HEK293 (cell line): ENCODE results near the gene SCAANT1.

Experiments used
- SETDB1 ChIP-seq: IDR thresholded peaks from one replicate; pipeline ENCODE4 v1.6.1; 2017; ENCODE audit warnings: mild to moderate bottlenecking, low read length, moderate library complexity, mixed read lengths; ENCODE audit not compliant: insufficient read length
- ZBTB17 ChIP-seq: fragments of 450-650 bp; formaldehyde crosslinking; IDR thresholded peaks from 2 replicates; pipeline ENCODE4 v1.5.1; 2016; ENCODE audit warnings: missing biosample characterization, missing genetic modification characterization
- ZNF274 ChIP-seq, 2 experiments: fragments of 200-500 bp in 1 of 2; fragments of 450-650 bp in 1 of 2; sonication (Bioruptor generic) in 1 of 2; formaldehyde crosslinking in 1 of 2; IDR thresholded peaks; 2 replicates each; pipeline versions ENCODE4 v1.5.1 to v1.6.1; 2014 to 2016; ENCODE audit warnings: borderline replicate concordance in 1 of 2, inconsistent platforms in 1 of 2, low read length in 1 of 2, missing biosample characterization in 1 of 2, missing genetic modification characterization in 1 of 2
- ZNF501 ChIP-seq: fragments of 450-650 bp; formaldehyde crosslinking; IDR thresholded peaks from 2 replicates; pipeline ENCODE4 v1.5.1; 2016; ENCODE audit warnings: missing biosample characterization, missing genetic modification characterization
- ZNF792 ChIP-seq: fragments of 450-650 bp; formaldehyde crosslinking; IDR thresholded peaks from 2 replicates; pipeline ENCODE4 v1.5.1; 2016; ENCODE audit warnings: missing biosample characterization, missing genetic modification characterization
- TF ChIP-seq, protein P1 (sequence below): fragments of 450-650 bp; formaldehyde crosslinking; IDR thresholded peaks from 2 replicates; pipeline ENCODE4 v1.5.1; 2016; ENCODE audit warnings: missing biosample characterization, missing genetic modification characterization, low read depth

DNA sequence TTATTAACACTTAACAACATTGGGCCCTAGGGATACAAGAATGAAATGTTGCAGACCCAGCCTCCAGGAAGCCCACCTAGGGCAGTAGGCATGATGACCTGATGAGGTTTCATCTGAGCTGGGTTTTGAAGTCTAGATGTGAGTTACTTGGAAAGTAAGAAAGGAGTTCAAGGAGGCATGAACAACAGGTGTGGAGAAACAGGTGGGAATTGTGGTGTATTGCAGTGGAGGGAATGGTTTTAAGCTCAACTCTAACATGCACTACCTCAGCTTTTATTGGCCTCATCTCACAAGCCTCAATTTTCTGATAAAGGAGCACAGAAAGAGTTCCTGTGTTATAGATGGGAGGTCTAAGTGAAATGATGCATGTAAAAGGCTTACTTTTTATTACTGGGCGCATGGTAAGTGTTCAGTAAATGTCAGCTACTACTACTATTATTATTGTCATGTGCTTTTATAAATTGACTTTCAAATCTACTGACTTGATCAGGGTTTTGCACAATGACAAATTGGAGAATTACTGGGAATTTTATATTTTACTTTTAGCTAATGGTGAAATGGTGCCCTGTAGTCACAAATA is 19.3 kb downstream of the SCAANT1 start:
- TF ChIP-seq, protein P1, sequence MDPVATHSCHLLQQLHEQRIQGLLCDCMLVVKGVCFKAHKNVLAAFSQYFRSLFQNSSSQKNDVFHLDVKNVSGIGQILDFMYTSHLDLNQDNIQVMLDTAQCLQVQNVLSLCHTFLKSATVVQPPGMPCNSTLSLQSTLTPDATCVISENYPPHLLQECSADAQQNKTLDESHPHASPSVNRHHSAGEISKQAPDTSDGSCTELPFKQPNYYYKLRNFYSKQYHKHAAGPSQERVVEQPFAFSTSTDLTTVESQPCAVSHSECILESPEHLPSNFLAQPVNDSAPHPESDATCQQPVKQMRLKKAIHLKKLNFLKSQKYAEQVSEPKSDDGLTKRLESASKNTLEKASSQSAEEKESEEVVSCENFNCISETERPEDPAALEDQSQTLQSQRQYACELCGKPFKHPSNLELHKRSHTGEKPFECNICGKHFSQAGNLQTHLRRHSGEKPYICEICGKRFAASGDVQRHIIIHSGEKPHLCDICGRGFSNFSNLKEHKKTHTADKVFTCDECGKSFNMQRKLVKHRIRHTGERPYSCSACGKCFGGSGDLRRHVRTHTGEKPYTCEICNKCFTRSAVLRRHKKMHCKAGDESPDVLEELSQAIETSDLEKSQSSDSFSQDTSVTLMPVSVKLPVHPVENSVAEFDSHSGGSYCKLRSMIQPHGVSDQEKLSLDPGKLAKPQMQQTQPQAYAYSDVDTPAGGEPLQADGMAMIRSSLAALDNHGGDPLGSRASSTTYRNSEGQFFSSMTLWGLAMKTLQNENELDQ = no peak
- TF ChIP-seq ZNF274 (IDR thresholded peaks at IDR 0.05; ENCODE audit: low read length) (no peak), ZNF274 (tag by site-specific recombination; IDR thresholded peaks at IDR 0.05; ENCODE audit: borderline replicate concordance) (no peak), ZNF792 (tag by site-specific recombination) (no peak), ZBTB17 (tag by site-specific recombination) (no peak), ZNF501 (tag by site-specific recombination) (no peak), SETDB1 (no peak)
